SK-N-SH treated with all-trans-retinoic acid at 6 μM for 48 hours (cell line): Measurements from ENCODE around the gene SLC22A2.
"Not testable (repeated sequence)": the region's sequence is repeated elsewhere in the genome, so short reads cannot be mapped to it uniquely, and the experiment has no call there.

Experiments
- CSDC2 ChIP-seq: fragments of 250-450 bp; sonication (Bioruptor Pico); IDR thresholded peaks from 2 replicates; pipeline ENCODE4 v1.5.0; 2020; ENCODE audit warnings: mild to moderate bottlenecking, moderate library complexity
- ISL1 ChIP-seq: fragments of 250-450 bp; sonication (Bioruptor Pico); IDR thresholded peaks from 2 replicates; pipeline ENCODE4 v2.1.2; 2022; ENCODE audit warnings: mild to moderate bottlenecking, moderate library complexity
- OSR1 ChIP-seq: fragments of 250-450 bp; sonication (Bioruptor Pico); IDR thresholded peaks from 2 replicates; pipeline ENCODE4 v1.8.0; 2022; ENCODE audit warnings: moderate library complexity, mild to moderate bottlenecking, inconsistent platforms
- PPARA ChIP-seq: fragments of 250-450 bp; sonication (Bioruptor Pico); IDR thresholded peaks from 2 replicates; pipeline ENCODE4 v1.5.0; 2020; ENCODE audit warnings: mild to moderate bottlenecking, borderline replicate concordance
- RARB ChIP-seq: fragments of 250-450 bp; sonication (Bioruptor Pico); IDR thresholded peaks from 2 replicates; pipeline ENCODE4 v1.8.0; 2021; ENCODE audit warnings: mild to moderate bottlenecking, moderate library complexity
- ZFP30 ChIP-seq: fragments of 450-650 bp; formaldehyde crosslinking; IDR thresholded peaks from 2 replicates; pipeline ENCODE4 v1.5.0; 2022; ENCODE audit warnings: mild to moderate bottlenecking, moderate library complexity
- ZNF565 ChIP-seq: fragments of 450-650 bp; formaldehyde crosslinking; conservative IDR thresholded peaks from 2 replicates; pipeline ENCODE4 v1.5.0; 2020; ENCODE audit warnings: low read depth, mild to moderate bottlenecking, moderate library complexity
- ZNF8 ChIP-seq: fragments of 450-650 bp; formaldehyde crosslinking; IDR thresholded peaks from 2 replicates; pipeline ENCODE4 v1.5.0; 2020; ENCODE audit warnings: mild to moderate bottlenecking, moderate library complexity
- TF ChIP-seq, protein P1 (sequence below): fragments of 250-450 bp; sonication (Bioruptor Pico); IDR thresholded peaks from 2 replicates; pipeline ENCODE4 v1.8.0; 2021; ENCODE audit warnings: low read depth, mild to moderate bottlenecking, moderate library complexity, borderline replicate concordance
- TF ChIP-seq, protein P2 (sequence below): fragments of 250-450 bp; sonication (Bioruptor Pico); IDR thresholded peaks from 2 replicates; pipeline ENCODE4 v1.5.1; 2020; ENCODE audit warnings: low read depth, mild to moderate bottlenecking, moderate library complexity
- TF ChIP-seq, protein P3 (sequence below): fragments of 250-450 bp; sonication (Bioruptor Pico); IDR thresholded peaks from 2 replicates; pipeline ENCODE4 v1.8.0; 2020; ENCODE audit warnings: mild to moderate bottlenecking, moderate library complexity, borderline replicate concordance
- TF ChIP-seq, protein P4 (sequence below): fragments of 250-450 bp; sonication (Bioruptor Pico); IDR thresholded peaks from 2 replicates; pipeline ENCODE4 v1.5.1; 2021; ENCODE audit warnings: mild to moderate bottlenecking, moderate library complexity

GRCh38 chr6:160302431-160303082 is 43.9 kb upstream of the SLC22A2 start:
- TF ChIP-seq RARB (CRISPR knock-in tag); ZNF8 (CRISPR knock-in tag); ISL1 (CRISPR knock-in tag); ZFP30; CSDC2 (CRISPR knock-in tag); OSR1; ZNF565 (CRISPR knock-in tag); PPARA (CRISPR knock-in tag): not testable (repeated sequence)
- TF ChIP-seq, protein P1, sequence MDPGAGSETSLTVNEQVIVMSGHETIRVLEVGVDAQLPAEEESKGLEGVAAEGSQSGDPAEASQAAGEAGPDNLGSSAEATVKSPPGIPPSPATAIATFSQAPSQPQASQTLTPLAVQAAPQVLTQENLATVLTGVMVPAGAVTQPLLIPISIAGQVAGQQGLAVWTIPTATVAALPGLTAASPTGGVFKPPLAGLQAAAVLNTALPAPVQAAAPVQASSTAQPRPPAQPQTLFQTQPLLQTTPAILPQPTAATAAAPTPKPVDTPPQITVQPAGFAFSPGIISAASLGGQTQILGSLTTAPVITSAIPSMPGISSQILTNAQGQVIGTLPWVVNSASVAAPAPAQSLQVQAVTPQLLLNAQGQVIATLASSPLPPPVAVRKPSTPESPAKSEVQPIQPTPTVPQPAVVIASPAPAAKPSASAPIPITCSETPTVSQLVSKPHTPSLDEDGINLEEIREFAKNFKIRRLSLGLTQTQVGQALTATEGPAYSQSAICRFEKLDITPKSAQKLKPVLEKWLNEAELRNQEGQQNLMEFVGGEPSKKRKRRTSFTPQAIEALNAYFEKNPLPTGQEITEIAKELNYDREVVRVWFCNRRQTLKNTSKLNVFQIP (CRISPR knock-in tag): not testable (repeated sequence)
- TF ChIP-seq, protein P2, sequence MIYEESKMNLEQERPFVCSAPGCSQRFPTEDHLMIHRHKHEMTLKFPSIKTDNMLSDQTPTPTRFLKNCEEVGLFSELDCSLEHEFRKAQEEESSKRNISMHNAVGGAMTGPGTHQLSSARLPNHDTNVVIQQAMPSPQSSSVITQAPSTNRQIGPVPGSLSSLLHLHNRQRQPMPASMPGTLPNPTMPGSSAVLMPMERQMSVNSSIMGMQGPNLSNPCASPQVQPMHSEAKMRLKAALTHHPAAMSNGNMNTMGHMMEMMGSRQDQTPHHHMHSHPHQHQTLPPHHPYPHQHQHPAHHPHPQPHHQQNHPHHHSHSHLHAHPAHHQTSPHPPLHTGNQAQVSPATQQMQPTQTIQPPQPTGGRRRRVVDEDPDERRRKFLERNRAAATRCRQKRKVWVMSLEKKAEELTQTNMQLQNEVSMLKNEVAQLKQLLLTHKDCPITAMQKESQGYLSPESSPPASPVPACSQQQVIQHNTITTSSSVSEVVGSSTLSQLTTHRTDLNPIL: not testable (repeated sequence)
- TF ChIP-seq, protein P3, sequence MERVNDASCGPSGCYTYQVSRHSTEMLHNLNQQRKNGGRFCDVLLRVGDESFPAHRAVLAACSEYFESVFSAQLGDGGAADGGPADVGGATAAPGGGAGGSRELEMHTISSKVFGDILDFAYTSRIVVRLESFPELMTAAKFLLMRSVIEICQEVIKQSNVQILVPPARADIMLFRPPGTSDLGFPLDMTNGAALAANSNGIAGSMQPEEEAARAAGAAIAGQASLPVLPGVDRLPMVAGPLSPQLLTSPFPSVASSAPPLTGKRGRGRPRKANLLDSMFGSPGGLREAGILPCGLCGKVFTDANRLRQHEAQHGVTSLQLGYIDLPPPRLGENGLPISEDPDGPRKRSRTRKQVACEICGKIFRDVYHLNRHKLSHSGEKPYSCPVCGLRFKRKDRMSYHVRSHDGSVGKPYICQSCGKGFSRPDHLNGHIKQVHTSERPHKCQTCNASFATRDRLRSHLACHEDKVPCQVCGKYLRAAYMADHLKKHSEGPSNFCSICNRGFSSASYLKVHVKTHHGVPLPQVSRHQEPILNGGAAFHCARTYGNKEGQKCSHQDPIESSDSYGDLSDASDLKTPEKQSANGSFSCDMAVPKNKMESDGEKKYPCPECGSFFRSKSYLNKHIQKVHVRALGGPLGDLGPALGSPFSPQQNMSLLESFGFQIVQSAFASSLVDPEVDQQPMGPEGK (CRISPR knock-in tag): not testable (repeated sequence)
- TF ChIP-seq, protein P4, sequence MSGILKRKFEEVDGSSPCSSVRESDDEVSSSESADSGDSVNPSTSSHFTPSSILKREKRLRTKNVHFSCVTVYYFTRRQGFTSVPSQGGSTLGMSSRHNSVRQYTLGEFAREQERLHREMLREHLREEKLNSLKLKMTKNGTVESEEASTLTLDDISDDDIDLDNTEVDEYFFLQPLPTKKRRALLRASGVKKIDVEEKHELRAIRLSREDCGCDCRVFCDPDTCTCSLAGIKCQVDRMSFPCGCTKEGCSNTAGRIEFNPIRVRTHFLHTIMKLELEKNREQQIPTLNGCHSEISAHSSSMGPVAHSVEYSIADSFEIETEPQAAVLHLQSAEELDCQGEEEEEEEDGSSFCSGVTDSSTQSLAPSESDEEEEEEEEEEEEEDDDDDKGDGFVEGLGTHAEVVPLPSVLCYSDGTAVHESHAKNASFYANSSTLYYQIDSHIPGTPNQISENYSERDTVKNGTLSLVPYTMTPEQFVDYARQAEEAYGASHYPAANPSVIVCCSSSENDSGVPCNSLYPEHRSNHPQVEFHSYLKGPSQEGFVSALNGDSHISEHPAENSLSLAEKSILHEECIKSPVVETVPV (CRISPR knock-in tag): not testable (repeated sequence)
